Ovary (tissue), 9 donors: ENCODE measurements around the gene G3BP1. TPM values are rescaled to one million over a fixed set of nuclear protein-coding genes. Genes with fewer than 3 reads are reported as not detected.

Source experiments
- DNase-seq, 5 donors: peaks; one replicate each; pipeline ENCODE4 v3.0.0-alpha.2; 2019 to 2020
- H3K27ac ChIP-seq, 2 donors: fragments of 200-600 bp; one replicate each; pipeline versions ENCODE4 v1.5.1 to v1.8.0; 2019 to 2022
- H3K27me3 ChIP-seq: fragments of 200-600 bp; one replicate; pipeline ENCODE4 v1.8.0; 2022
- H3K36me3 ChIP-seq: fragments of 200-600 bp; sonication (generic); one replicate; pipeline ENCODE4 v1.5.1; 2019
- H3K4me1 ChIP-seq: one replicate; pipeline ENCODE4 v1.8.1; 2013; ENCODE audit warnings: mild to moderate bottlenecking, moderate library complexity; ENCODE audit not compliant: insufficient read depth
- H3K4me3 ChIP-seq: fragments of 200-600 bp; sonication (generic); one replicate; pipeline ENCODE4 v1.5.1; 2017
- H3K9me3 ChIP-seq, 2 donors: fragments of 200-600 bp in 1 of 2; sonication (generic) in 1 of 2; one replicate each; pipeline versions ENCODE4 v1.5.1 to v1.8.1; 2013 to 2019; ENCODE audit warnings: mild to moderate bottlenecking in 1 of 2, moderate library complexity in 1 of 2
- CTCF ChIP-seq, 3 donors: fragments of 450-650 bp in 2 of 3; fragments of 200-600 bp in 1 of 3; IDR thresholded peaks; one replicate each; pipeline versions ENCODE4 v1.5.1 to v1.8.0; 2016 to 2022; ENCODE audit warnings: antibody characterized with exemption in 3 of 3, mild to moderate bottlenecking in 1 of 3
- EP300 ChIP-seq: sonication (generic); formaldehyde crosslinking; IDR thresholded peaks from one replicate; pipeline ENCODE4 v1.6.1; 2017; ENCODE audit warnings: antibody characterized with exemption
- POLR2A ChIP-seq: fragments of 450-650 bp; IDR thresholded peaks from one replicate; pipeline ENCODE4 v1.6.1; 2017; ENCODE audit warnings: antibody characterized with exemption, mild to moderate bottlenecking, moderate library complexity
- WGBS, 3 donors: extraction: QIAGEN DNeasy Blood & Tissue Kit in 1 of 3; methylation state at CpG; one replicate each; pipeline versions ENCODE4 v1.1.5 to v1.1.7; 2013 to 2017; 5-methylcytosine and 5-hydroxymethylcytosine counted together
- intact Hi-C, 4 donors: fragments of 100-400 bp; cut with DNase I; formaldehyde crosslinking; loops; one replicate each; pipeline versions ENCODE4 v1.11.0 to v1.15.1; 2022 to 2023
- polyA plus RNA-seq, 2 donors: library from polyadenylated mRNA; stranded (reverse); fragments of 200-250 nt in 1 of 2; fragments of 350-450 nt in 1 of 2; fragmentation: Illumina TruSeq in 1 of 2; extraction: RNeasy Lipid Tissue Mini Kit (QIAGEN cat#74804) in 1 of 2; gene quantifications; one replicate each; pipeline ENCODE4 v1.2.3, GENCODE V29; 2013 to 2014
- total RNA-seq, 7 donors: library from RNA; depleted of rRNA in 2 of 7; stranded (reverse); fragments of >200 nt in 2 of 7; fragmentation: NEBNext Ultra II Directional in 3 of 7; extraction: Animal tissue kit (Norgen Biotek cat#: 25700) in 3 of 7; gene quantifications; one replicate each; pipeline versions ENCODE4 v1.1.0 to v1.2.4, GENCODE V29; 2016 to 2023
- donor health status: DM: no; HTN: no; CAD: no; lungs with moderate emphysema.
- donor health status: DM: no; HTN: no; CAD: no.
- donor health status: Bipolar disorder and iron deficiency.
- donor health status: DM: yes; HTN: yes; CAD: no.
- donor health status: DM: no; HTN: no; CAD: no.
- donor health status: DM: yes; HTN: yes; CAD: no.

The G3BP1 gene
- total and polyA plus RNA-seq, 9 donors, result 31.0 to 224 (median 153) TPM

DNA sequence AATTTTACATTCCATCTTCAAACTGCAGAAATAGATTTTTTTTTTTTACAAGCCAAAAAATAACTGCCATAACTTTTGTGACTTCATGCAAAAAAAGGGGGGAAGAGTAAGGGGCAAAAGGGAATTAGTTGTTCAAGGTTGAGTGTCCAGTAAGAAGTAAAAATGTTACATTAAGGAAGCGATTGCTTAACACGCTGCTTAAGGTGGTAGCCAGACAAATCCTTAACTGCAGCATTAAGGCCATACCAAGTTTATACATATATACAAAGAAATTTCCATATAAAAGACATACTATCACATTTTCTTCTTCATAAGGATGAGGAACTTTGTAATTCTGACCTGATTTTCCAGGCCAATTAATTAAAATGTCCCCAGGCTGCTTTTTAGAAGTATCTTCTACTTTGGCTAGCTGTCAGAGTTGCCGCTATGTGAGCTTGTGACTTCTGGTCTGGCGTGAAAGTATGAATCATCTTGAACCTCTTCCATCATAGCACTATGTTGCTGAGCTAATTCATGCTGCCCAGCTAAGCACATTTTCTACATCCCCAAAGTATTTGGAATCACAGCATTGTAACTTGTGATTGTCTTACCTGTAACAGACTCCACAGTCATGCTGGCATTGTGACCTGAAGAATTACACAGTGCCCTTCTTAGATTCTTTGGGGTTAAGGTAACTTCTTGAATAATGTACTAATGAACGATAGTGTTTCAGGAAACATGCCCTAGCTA is 40.0 kb downstream of the G3BP1 start:
- 67 to 90% (median 84%) methylated on average over 5 of the region's 5 CpGs for WGBS, 3 donors

GRCh38 chr5:151812757-151813309 is 41.1 kb downstream of the G3BP1 start:
- no peak for DNase-seq
- Histone ChIP-seq H3K9me3 (no peaks in the 10 kb centered on the region), H3K27ac (no peak overlapping the region), H3K4me3 (no peak overlapping the region), H3K36me3 (no peaks in the 10 kb centered on the region), H3K27me3 (no peaks in the 10 kb centered on the region), H3K4me1 (no peaks in the 10 kb centered on the region)
- 72 to 84% (median 80%) methylated on average over 2 of the region's 2 CpGs for WGBS, 3 donors
- TF ChIP-seq EP300 (no peak), CTCF (IDR thresholded peaks at IDR 0.05) (no peak), POLR2A (no peak)
- intact Hi-C loops, result no loop called here

More for the DNA sequence above, 40.0 kb downstream of the G3BP1 start:
- H3K4me3 ChIP-seq, result no peak overlapping the region
- DNase-seq, result peak in 1 of 5 donors; percentile 20
- H3K27ac ChIP-seq, result no peak overlapping the region
- H3K36me3 ChIP-seq, result no peaks in the 10 kb centered on the region
- H3K4me1 ChIP-seq, result no peaks in the 10 kb centered on the region
- intact Hi-C loops, result no loop called here
- H3K9me3 ChIP-seq, result no peaks in the 10 kb centered on the region
- H3K27me3 ChIP-seq, result no peaks in the 10 kb centered on the region
- TF ChIP-seq CTCF (IDR thresholded peaks at IDR 0.05) (no peak), EP300 (no peak), POLR2A (no peak)

- H3K9me3 ChIP-seq, result no peaks in the 10 kb centered on the region
- H3K36me3 ChIP-seq, result no peaks in the 10 kb centered on the region
- no peak for TF ChIP-seq POLR2A
- no peak overlapping the region for H3K4me3 ChIP-seq
- H3K27me3 ChIP-seq, result no peaks in the 10 kb centered on the region
- DNase-seq, result no peak
- intact Hi-C loops, result no loop called here
- WGBS, 3 donors, result 36 to 40% (median 37%) methylated on average over 1 of the region's 1 CpG
- no peak overlapping the region for H3K27ac ChIP-seq
- peaks cover 2% of the 10 kb centered on the region for H3K4me1 ChIP-seq
Measured at GRCh38 chr5:151815051-151815450, 43.3 kb downstream of the G3BP1 start.

- no peaks in the 10 kb centered on the region for H3K9me3 ChIP-seq
- H3K4me1 ChIP-seq, result peaks cover 2% of the 10 kb centered on the region
- no peak overlapping the region for H3K4me3 ChIP-seq
- no peak for DNase-seq
- no peaks in the 10 kb centered on the region for H3K27me3 ChIP-seq
- H3K27ac ChIP-seq, result no peak overlapping the region
- no peaks in the 10 kb centered on the region for H3K36me3 ChIP-seq
- no peak for TF ChIP-seq POLR2A
- TF ChIP-seq CTCF (IDR thresholded peaks at IDR 0.05), result no peak
- TF ChIP-seq EP300, result no peak
- intact Hi-C loops, result loop anchor here in 2 of 4 donors (10.0 kb wide), 2 partner anchors 325 to 695 kb away; no protein-coding TSS in a partner anchor
Measured at GRCh38 chr5:151819830-151820229, 48.1 kb downstream of the G3BP1 start.

- no peak overlapping the region for H3K27ac ChIP-seq
- intact Hi-C loops, result loop anchor here in 2 of 4 donors (10.0 kb wide), 2 partner anchors 325 to 695 kb away; no protein-coding TSS in a partner anchor
- TF ChIP-seq CTCF (IDR thresholded peaks at IDR 0.05) (no peak), EP300 (no peak), POLR2A (no peak)
- 77 to 93% (median 93%) methylated on average over 3 of the region's 3 CpGs for WGBS, 3 donors
- H3K9me3 ChIP-seq, result no peaks in the 10 kb centered on the region
- peaks cover 2% of the 10 kb centered on the region for H3K4me1 ChIP-seq
- no peak for DNase-seq
- H3K36me3 ChIP-seq, result no peaks in the 10 kb centered on the region
- no peak overlapping the region for H3K4me3 ChIP-seq
- H3K27me3 ChIP-seq, result no peaks in the 10 kb centered on the region
Measured at GRCh38 chr5:151820271-151820670, 48.5 kb downstream of the G3BP1 start.
